A549 (cell line): ENCODE results near the gene PDXK.

Source experiments
- BHLHE40 ChIP-seq: IDR thresholded peaks from 2 replicates; pipeline ENCODE4 v1.6.1; 2012; ENCODE audit warnings: low read depth, low read length, inconsistent platforms
- EP300 ChIP-seq, 2 experiments: fragments of >200 bp; sonication (Bioruptor Twin); formaldehyde crosslinking; IDR thresholded peaks; 2 replicates in 1 of 2; 3 replicates in 1 of 2; pipeline ENCODE4 v1.6.1; 2016 to 2017
- HOXA7 ChIP-seq: fragments of 250-450 bp; sonication (Bioruptor Pico); IDR thresholded peaks from 2 replicates; pipeline ENCODE4 v1.5.0; 2020; ENCODE audit warnings: mild to moderate bottlenecking, moderate library complexity
- JUNB ChIP-seq: fragments of >200 bp; sonication (Bioruptor Twin); formaldehyde crosslinking; IDR thresholded peaks from 2 replicates; pipeline ENCODE4 v1.6.1; 2016
- MAZ ChIP-seq: fragments of 150-350 bp; IDR thresholded peaks from 2 replicates; pipeline ENCODE4 v1.6.1; 2014; ENCODE audit warnings: antibody characterized with exemption, low read depth, low read length, borderline replicate concordance
- POLR2A ChIP-seq: IDR thresholded peaks from 2 replicates; pipeline ENCODE4 v1.6.1; 2012; ENCODE audit warnings: mild to moderate bottlenecking, low read length
- RFX5 ChIP-seq: fragments of 450-650 bp; IDR thresholded peaks from 2 replicates; pipeline ENCODE4 v1.7.1; 2014; ENCODE audit warnings: antibody characterized with exemption, mild to moderate bottlenecking, moderate library complexity
- SMC3 ChIP-seq: fragments of >200 bp; sonication (Bioruptor Twin); formaldehyde crosslinking; IDR thresholded peaks from 3 replicates; pipeline ENCODE4 v1.6.1; 2018; ENCODE audit warnings: inconsistent platforms
- SREBF2 ChIP-seq: fragments of 450-650 bp; IDR thresholded peaks from 2 replicates; pipeline ENCODE4 v1.6.1; 2014; ENCODE audit warnings: mild to moderate bottlenecking, moderate library complexity
- TF ChIP-seq, protein P1 (sequence below): fragments of 200-600 bp; sonication (generic); IDR thresholded peaks from 2 replicates; pipeline ENCODE4 v1.6.1; 2016; ENCODE audit warnings: antibody characterized with exemption, mild to moderate bottlenecking, moderate library complexity
- TF ChIP-seq, protein P2 (sequence below): fragments of >200 bp; sonication (Bioruptor Twin); formaldehyde crosslinking; IDR thresholded peaks from 3 replicates; pipeline ENCODE4 v1.5.1; 2016
- TF ChIP-seq, protein P3 (sequence below): fragments of 450-650 bp; IDR thresholded peaks from 2 replicates; pipeline ENCODE4 v1.6.1; 2014; ENCODE audit warnings: antibody characterized with exemption
- TF ChIP-seq, protein P4 (sequence below): IDR thresholded peaks from 2 replicates; pipeline ENCODE4 v1.6.1; 2012

DNA sequence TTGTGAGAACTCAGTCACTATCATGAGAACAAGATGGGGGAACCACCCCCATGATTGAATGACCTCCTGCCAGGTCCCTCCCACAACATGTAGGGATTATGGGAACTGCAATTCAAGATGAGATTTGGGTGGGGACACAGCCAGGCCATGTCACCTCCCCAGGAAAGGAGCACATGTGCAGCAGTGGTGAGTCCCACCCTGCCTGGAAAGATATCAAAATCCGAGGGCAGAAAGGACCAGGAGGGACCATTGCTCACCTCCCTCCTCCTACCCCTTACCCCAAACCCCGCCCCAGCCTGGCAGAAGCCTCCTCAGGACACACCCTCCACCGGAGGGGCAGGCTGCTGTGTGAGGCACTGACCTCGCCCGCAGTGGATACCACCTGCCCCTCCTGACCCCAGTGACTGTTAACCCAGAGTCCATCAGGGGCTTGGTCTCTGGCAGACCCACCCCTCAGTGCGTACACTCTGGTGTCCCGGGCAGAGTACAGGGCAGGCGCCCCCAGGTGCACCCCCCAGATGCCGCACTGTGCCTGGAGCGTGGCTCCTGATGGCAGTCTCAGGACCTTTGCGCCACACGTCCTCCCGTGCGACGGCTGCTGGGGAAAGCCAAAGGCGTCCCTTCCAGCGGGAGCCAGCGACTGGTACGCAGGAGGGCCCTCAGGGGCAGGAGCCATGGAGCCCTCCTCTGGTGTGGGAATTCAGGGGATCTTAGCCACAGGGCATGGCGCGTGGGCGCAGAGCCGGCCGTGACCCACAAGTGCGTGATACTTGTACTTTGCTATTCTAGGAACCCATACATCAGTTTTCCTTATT lies 20.9 kb downstream of the PDXK start:
- TF ChIP-seq, protein P1, sequence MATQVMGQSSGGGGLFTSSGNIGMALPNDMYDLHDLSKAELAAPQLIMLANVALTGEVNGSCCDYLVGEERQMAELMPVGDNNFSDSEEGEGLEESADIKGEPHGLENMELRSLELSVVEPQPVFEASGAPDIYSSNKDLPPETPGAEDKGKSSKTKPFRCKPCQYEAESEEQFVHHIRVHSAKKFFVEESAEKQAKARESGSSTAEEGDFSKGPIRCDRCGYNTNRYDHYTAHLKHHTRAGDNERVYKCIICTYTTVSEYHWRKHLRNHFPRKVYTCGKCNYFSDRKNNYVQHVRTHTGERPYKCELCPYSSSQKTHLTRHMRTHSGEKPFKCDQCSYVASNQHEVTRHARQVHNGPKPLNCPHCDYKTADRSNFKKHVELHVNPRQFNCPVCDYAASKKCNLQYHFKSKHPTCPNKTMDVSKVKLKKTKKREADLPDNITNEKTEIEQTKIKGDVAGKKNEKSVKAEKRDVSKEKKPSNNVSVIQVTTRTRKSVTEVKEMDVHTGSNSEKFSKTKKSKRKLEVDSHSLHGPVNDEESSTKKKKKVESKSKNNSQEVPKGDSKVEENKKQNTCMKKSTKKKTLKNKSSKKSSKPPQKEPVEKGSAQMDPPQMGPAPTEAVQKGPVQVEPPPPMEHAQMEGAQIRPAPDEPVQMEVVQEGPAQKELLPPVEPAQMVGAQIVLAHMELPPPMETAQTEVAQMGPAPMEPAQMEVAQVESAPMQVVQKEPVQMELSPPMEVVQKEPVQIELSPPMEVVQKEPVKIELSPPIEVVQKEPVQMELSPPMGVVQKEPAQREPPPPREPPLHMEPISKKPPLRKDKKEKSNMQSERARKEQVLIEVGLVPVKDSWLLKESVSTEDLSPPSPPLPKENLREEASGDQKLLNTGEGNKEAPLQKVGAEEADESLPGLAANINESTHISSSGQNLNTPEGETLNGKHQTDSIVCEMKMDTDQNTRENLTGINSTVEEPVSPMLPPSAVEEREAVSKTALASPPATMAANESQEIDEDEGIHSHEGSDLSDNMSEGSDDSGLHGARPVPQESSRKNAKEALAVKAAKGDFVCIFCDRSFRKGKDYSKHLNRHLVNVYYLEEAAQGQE: no peak
- TF ChIP-seq, protein P2, sequence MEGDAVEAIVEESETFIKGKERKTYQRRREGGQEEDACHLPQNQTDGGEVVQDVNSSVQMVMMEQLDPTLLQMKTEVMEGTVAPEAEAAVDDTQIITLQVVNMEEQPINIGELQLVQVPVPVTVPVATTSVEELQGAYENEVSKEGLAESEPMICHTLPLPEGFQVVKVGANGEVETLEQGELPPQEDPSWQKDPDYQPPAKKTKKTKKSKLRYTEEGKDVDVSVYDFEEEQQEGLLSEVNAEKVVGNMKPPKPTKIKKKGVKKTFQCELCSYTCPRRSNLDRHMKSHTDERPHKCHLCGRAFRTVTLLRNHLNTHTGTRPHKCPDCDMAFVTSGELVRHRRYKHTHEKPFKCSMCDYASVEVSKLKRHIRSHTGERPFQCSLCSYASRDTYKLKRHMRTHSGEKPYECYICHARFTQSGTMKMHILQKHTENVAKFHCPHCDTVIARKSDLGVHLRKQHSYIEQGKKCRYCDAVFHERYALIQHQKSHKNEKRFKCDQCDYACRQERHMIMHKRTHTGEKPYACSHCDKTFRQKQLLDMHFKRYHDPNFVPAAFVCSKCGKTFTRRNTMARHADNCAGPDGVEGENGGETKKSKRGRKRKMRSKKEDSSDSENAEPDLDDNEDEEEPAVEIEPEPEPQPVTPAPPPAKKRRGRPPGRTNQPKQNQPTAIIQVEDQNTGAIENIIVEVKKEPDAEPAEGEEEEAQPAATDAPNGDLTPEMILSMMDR: no peak
- 0 out of 2 replicates have a peak, but pooled peaks have one; percentile 9 for TF ChIP-seq HOXA7 (CRISPR knock-in tag)
- no peak for TF ChIP-seq EP300 (IDR thresholded peaks at IDR 0.05)
- TF ChIP-seq POLR2A: no peak
- TF ChIP-seq MAZ: no peak
- no peak for TF ChIP-seq RFX5
- TF ChIP-seq SREBF2: no peak
- TF ChIP-seq, protein P3, sequence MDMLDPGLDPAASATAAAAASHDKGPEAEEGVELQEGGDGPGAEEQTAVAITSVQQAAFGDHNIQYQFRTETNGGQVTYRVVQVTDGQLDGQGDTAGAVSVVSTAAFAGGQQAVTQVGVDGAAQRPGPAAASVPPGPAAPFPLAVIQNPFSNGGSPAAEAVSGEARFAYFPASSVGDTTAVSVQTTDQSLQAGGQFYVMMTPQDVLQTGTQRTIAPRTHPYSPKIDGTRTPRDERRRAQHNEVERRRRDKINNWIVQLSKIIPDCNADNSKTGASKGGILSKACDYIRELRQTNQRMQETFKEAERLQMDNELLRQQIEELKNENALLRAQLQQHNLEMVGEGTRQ: no peak
- no peak for TF ChIP-seq SMC3
- no peak for TF ChIP-seq BHLHE40
- TF ChIP-seq, protein P4, sequence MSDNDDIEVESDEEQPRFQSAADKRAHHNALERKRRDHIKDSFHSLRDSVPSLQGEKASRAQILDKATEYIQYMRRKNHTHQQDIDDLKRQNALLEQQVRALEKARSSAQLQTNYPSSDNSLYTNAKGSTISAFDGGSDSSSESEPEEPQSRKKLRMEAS: no peak
- no peak for TF ChIP-seq JUNB
